NCI-H1105 treated with DMSO at 0.1 percent for 48 hours (cell line): ENCODE measurements around the gene NEDD4L.
"Not testable (repeated sequence)": the region's sequence is repeated elsewhere in the genome, so short reads cannot be mapped to it uniquely, and the experiment has no call there.

Source experiments
- DNase-seq: peaks from one replicate; lab custom pipeline; 2025; lab: John Stamatoyannopoulos, UW

NEDD4L gene

GRCh38 chr18:58418361-58418760, 374.3 kb downstream of the NEDD4L start:
- DNase-seq, result no peak

- no peak for DNase-seq
Observed at GRCh38 chr18:58419587-58420199, 375.7 kb downstream of the NEDD4L start.

- no peak for DNase-seq
Observed at GRCh38 chr18:58426611-58427010, 382.6 kb downstream of the NEDD4L start.

- no peak for DNase-seq
Observed at GRCh38 chr18:58427321-58427720, 383.3 kb downstream of the NEDD4L start.

- no peak for DNase-seq
Observed at GRCh38 chr18:58429442-58429841, 385.4 kb downstream of the NEDD4L start.

- DNase-seq, result no peak
Observed at GRCh38 chr18:58431215-58431614, 387.2 kb downstream of the NEDD4L start.

GRCh38 chr18:58432050-58432727, 388.2 kb downstream of the NEDD4L start:
- DNase-seq, result no peak

GRCh38 chr18:58435221-58436005, 391.4 kb downstream of the NEDD4L start:
- DNase-seq, result not testable (repeated sequence)

GRCh38 chr18:58438161-58438957, 394.3 kb downstream of the NEDD4L start:
- no peak for DNase-seq

- DNase-seq, result no peak
Observed at GRCh38 chr18:58438958-58439300, 394.9 kb downstream of the NEDD4L start.

GRCh38 chr18:58443671-58444070, 399.6 kb downstream of the NEDD4L start:
- no peak for DNase-seq

- DNase-seq, result no peak
Observed at GRCh38 chr18:58446391-58447060, 402.5 kb downstream of the NEDD4L start.

- no peak for DNase-seq
Observed at GRCh38 chr18:58447402-58448095, 403.5 kb downstream of the NEDD4L start.

- no peak for DNase-seq
Observed at GRCh38 chr18:58449464-58449863, 405.4 kb downstream of the NEDD4L start.
